Measurements from ENCODE around the gene RAD51B. TPM values are rescaled to one million over a fixed set of nuclear protein-coding genes. Genes with fewer than 3 reads are reported as not detected.

Gene RAD51B
- total RNA-seq, 1 experiment from 2014 or later, result 14.2 TPM

GRCh38 chr14:68623307-68623706 is 803.7 kb downstream of the RAD51B start:
- Mint-ChIP-seq H3K9me3 (peaks cover 6% of the 10 kb centered on the region), H3K4me3 (no peak overlapping the region), H3K27me3 (ENCODE audit: low read depth) (no peaks in the 10 kb centered on the region), H3K36me3 (peaks cover 6% of the 10 kb centered on the region; the same call in 1 of the 2 replicates), H3K27ac (no peak overlapping the region), H3K4me1 (peaks cover 12% of the 10 kb centered on the region)
- ChIA-PET CTCF (no interaction called here), POLR2A (no interaction called here)
- ATAC-seq (no peak), DNase-seq (ENCODE audit: low spot score) (no peak)
- TF ChIP-seq GABPB1 (CRISPR knock-in tag; IDR thresholded peaks at IDR 0.05) (no peak), NR2C2 (CRISPR knock-in tag; IDR thresholded peaks at IDR 0.05) (no peak), JUN (CRISPR knock-in tag; IDR thresholded peaks at IDR 0.05) (no peak), STAT6 (CRISPR knock-in tag; conservative IDR thresholded peaks at IDR 0.05; ENCODE audit: low read depth) (no peak), NR3C1 (CRISPR knock-in tag; conservative IDR thresholded peaks at IDR 0.05; ENCODE audit: low read depth) (no peak), ZMAT4 (CRISPR knock-in tag; IDR thresholded peaks at IDR 0.05) (no peak), TCF7 (CRISPR knock-in tag; IDR thresholded peaks at IDR 0.05; ENCODE audit: low read depth) (no peak), NR1H2 (CRISPR knock-in tag; IDR thresholded peaks at IDR 0.05) (no peak), CTCF (IDR thresholded peaks at IDR 0.05) (no peak), EMX1 (CRISPR knock-in tag; IDR thresholded peaks at IDR 0.05) (no peak), TEAD4 (CRISPR knock-in tag; IDR thresholded peaks at IDR 0.05) (no peak), ZNF263 (CRISPR knock-in tag; IDR thresholded peaks at IDR 0.05; ENCODE audit: low read depth) (no peak), ZNF138 (CRISPR knock-in tag; conservative IDR thresholded peaks at IDR 0.05) (no peak), SOX15 (CRISPR knock-in tag; IDR thresholded peaks at IDR 0.05) (no peak), ELF4 (CRISPR knock-in tag; IDR thresholded peaks at IDR 0.05; ENCODE audit: low read depth) (no peak), ZNF425 (CRISPR knock-in tag; conservative IDR thresholded peaks at IDR 0.05) (no peak), ATF6 (CRISPR knock-in tag; IDR thresholded peaks at IDR 0.05) (no peak), ATF1 (CRISPR knock-in tag; IDR thresholded peaks at IDR 0.05) (no peak)

- POLR2A ChIA-PET, result no interaction called here
- no peaks in the 10 kb centered on the region for H3K27me3 Mint-ChIP-seq (ENCODE audit: low read depth)
- H3K4me3 Mint-ChIP-seq, result no peak overlapping the region
- H3K4me1 Mint-ChIP-seq, result peaks cover 17% of the 10 kb centered on the region
- DNase-seq (ENCODE audit: low spot score) (no peak), ATAC-seq (no peak)
- peaks cover under 1% of the 10 kb centered on the region; the same call in 1 of the 2 replicates for H3K36me3 Mint-ChIP-seq
- no peak overlapping the region for H3K27ac Mint-ChIP-seq
- CTCF ChIA-PET, result no interaction called here
- peaks cover under 1% of the 10 kb centered on the region for H3K9me3 Mint-ChIP-seq
- TF ChIP-seq AR (CRISPR knock-in tag; IDR thresholded peaks at IDR 0.05), result no peak
- TF ChIP-seq SP1 (CRISPR knock-in tag; conservative IDR thresholded peaks at IDR 0.05), result no peak
- TF ChIP-seq PRRX2 (CRISPR knock-in tag; IDR thresholded peaks at IDR 0.05), result no peak
- no peak for TF ChIP-seq ZSCAN18 (CRISPR knock-in tag; IDR thresholded peaks at IDR 0.05)
- TF ChIP-seq TEAD4 (CRISPR knock-in tag; IDR thresholded peaks at IDR 0.05), result no peak
- TF ChIP-seq KAT7 (CRISPR knock-in tag; IDR thresholded peaks at IDR 0.05; ENCODE audit: borderline replicate concordance), result no peak
- TF ChIP-seq ESRRA (CRISPR knock-in tag; IDR thresholded peaks at IDR 0.05; ENCODE audit: borderline replicate concordance), result no peak
- no peak for TF ChIP-seq FOXK1 (CRISPR knock-in tag; IDR thresholded peaks at IDR 0.05)
Measured at GRCh38 chr14:68623826-68624225, 804.2 kb downstream of the RAD51B start.
